ENCODE data around the gene GPX7. TPM values are rescaled to one million over a fixed set of nuclear protein-coding genes. Genes with fewer than 3 reads are reported as not detected.
A peak's percentile ranks its signal among the peaks of the same experiment; 100 is the strongest.

The GPX7 gene
- total RNA-seq, 4 donors from 2014 or later: 4.8 to 9.1 (median 9.0) TPM

- DNase-seq (ENCODE audit: low spot score in 2 of 2): peak in 1 of 2 donors; percentile 77
- H3K4me3 ChIP-seq (ENCODE audit: low read depth, poor library complexity, severe bottlenecking): no peak overlapping the region
- TF ChIP-seq POLR2A (IDR thresholded peaks at IDR 0.05): no peak
- no peak for TF ChIP-seq CTCF (IDR thresholded peaks at IDR 0.05)
- WGBS, 2 donors: 9 to 11% methylated on average over 23 to 26 of the region's 52 CpGs
- intact Hi-C loops (cut with DNase I; ENCODE audit: low total_unique reads): no loop called here
Observed at GRCh38 chr1:52633291-52633754, 31.2 kb downstream of the GPX7 start.

DNA sequence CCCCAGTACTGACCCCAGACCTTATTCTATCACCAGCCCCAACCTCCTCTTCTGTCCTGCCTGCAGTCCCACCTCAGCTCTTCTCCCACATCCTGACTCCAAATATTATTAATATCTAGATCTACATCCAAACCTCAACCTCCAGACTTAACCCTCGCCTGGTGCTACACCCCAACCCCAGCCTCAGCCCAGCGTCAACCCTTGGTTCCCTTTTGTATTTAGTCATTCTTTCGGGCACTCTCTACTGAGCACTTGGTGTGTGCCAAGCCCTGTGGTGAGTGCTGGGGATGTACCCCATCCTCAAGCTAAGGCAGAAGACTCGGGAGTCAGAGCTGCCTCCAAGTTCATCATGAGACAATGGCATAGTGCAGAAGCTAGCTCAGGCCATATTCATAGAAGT is 31.9 kb downstream of the GPX7 start:
- no peak overlapping the region for H3K4me3 ChIP-seq (ENCODE audit: low read depth, poor library complexity, severe bottlenecking)
- WGBS, 2 donors: 94 to 96% methylated on average over 4 of the region's 4 CpGs
- TF ChIP-seq POLR2A (IDR thresholded peaks at IDR 0.05): no peak
- no peak for TF ChIP-seq CTCF (IDR thresholded peaks at IDR 0.05)
- DNase-seq (ENCODE audit: low spot score in 2 of 2): no peak
- intact Hi-C loops (cut with DNase I; ENCODE audit: low total_unique reads): no loop called here

GRCh38 chr1:52635321-52636089 is 33.3 kb downstream of the GPX7 start:
- intact Hi-C loops (cut with DNase I; ENCODE audit: low total_unique reads): no loop called here
- WGBS, 2 donors: 72 to 74% methylated on average over 4 of the region's 4 CpGs
- TF ChIP-seq CTCF (IDR thresholded peaks at IDR 0.05) (no peak), POLR2A (IDR thresholded peaks at IDR 0.05) (no peak)
- H3K4me3 ChIP-seq (ENCODE audit: low read depth, poor library complexity, severe bottlenecking): no peak overlapping the region
- no peak for DNase-seq (ENCODE audit: low spot score in 2 of 2)

GRCh38 chr1:52636721-52637695 is 34.8 kb downstream of the GPX7 start:
- WGBS, 2 donors: 62 to 66% methylated on average over 11 of the region's 11 CpGs
- no peak for TF ChIP-seq POLR2A (IDR thresholded peaks at IDR 0.05)
- no peak for TF ChIP-seq CTCF (IDR thresholded peaks at IDR 0.05)
- intact Hi-C loops (cut with DNase I; ENCODE audit: low total_unique reads): no loop called here
- no peak overlapping the region for H3K4me3 ChIP-seq (ENCODE audit: low read depth, poor library complexity, severe bottlenecking)
- peak in 1 of 2 donors; percentile 67 for DNase-seq (ENCODE audit: low spot score in 2 of 2)

DNA sequence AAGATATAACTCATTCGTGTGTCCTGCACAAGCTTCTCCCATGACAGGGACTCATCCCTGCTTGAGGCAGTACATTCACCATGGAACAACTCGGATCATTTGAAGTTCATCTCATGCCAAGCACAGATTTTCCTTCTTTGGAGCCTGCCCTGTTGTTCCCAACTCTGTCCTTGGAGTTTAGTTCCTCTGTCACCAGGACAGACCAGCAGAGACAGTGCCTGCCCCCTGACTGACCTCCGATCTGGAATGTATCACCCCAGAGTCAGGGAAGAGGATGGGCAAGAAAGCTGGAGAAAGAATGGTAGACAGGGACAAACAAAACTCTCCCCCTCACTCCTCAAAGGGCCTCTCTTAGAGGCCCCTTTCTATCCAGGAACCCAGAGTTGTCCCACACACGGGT is 35.8 kb downstream of the GPX7 start:
- H3K4me3 ChIP-seq (ENCODE audit: low read depth, poor library complexity, severe bottlenecking): no peak overlapping the region
- peak in 1 of 2 donors; percentile 28 for DNase-seq (ENCODE audit: low spot score in 2 of 2)
- TF ChIP-seq CTCF (IDR thresholded peaks at IDR 0.05): no peak
- no peak for TF ChIP-seq POLR2A (IDR thresholded peaks at IDR 0.05)
- intact Hi-C loops (cut with DNase I; ENCODE audit: low total_unique reads): no loop called here
- 85 to 86% methylated on average over 4 of the region's 4 CpGs for WGBS, 2 donors
